ENCODE results near the gene RAE1.

- TF ChIP-seq CTCF (IDR thresholded peaks at IDR 0.05), result no peak
- no peak for TF ChIP-seq POLR2A (IDR thresholded peaks at IDR 0.05)
These were observed 53.0 kb downstream of the RAE1 start for GRCh38 chr20:57404006-57404405.
